GM12878 (cell line): Measurements from ENCODE around the gene RNU5B-1. TPM values are rescaled to one million over a fixed set of nuclear protein-coding genes. Genes with fewer than 3 reads are reported as not detected.

Experiments
- BRCA1 ChIP-seq: IDR thresholded peaks from 2 replicates; pipeline ENCODE4 v1.6.1; 2011; ENCODE audit warnings: low read depth, low read length, improper control_type of control experiment
- CEBPZ ChIP-seq: fragments of 150-350 bp; IDR thresholded peaks from 2 replicates; pipeline ENCODE4 v1.6.1; 2016; ENCODE audit warnings: low read depth, low read length
- DPF2 ChIP-seq: fragments of 450-650 bp; IDR thresholded peaks from 2 replicates; pipeline ENCODE4 v1.6.1; 2017; ENCODE audit warnings: mild to moderate bottlenecking
- HDAC6 ChIP-seq: fragments of 200-600 bp; sonication (generic); IDR thresholded peaks from one replicate; pipeline ENCODE4 v1.8.0; 2017; ENCODE audit warnings: antibody characterized with exemption; ENCODE audit not compliant: unreplicated experiment
- IRF4 ChIP-seq: IDR thresholded peaks from 2 replicates; pipeline ENCODE4 v1.6.1; 2011; ENCODE audit warnings: low read depth, low read length
- MYB ChIP-seq: fragments of 150-350 bp; IDR thresholded peaks from 2 replicates; pipeline ENCODE4 v1.6.1; 2014; ENCODE audit warnings: mild to moderate bottlenecking, low read depth, low read length, borderline replicate concordance
- MYC ChIP-seq: IDR thresholded peaks from 2 replicates; pipeline ENCODE4 v1.6.1; 2011; ENCODE audit warnings: mild to moderate bottlenecking, low read length, moderate library complexity, inconsistent platforms; ENCODE audit not compliant: insufficient read depth, insufficient replicate concordance, insufficient read length, severe bottlenecking
- NFYA ChIP-seq: IDR thresholded peaks from 2 replicates; pipeline ENCODE4 v1.6.1; 2011; ENCODE audit warnings: low read depth, mild to moderate bottlenecking, low read length, improper control_type of control experiment, borderline replicate concordance
- PAX5 ChIP-seq: IDR thresholded peaks from 2 replicates; pipeline ENCODE4 v1.6.1; 2011; ENCODE audit warnings: low read depth, low read length, borderline replicate concordance
- POLR2AphosphoS2 ChIP-seq: IDR thresholded peaks from 2 replicates; pipeline ENCODE4 v1.6.1; 2011; ENCODE audit warnings: low read depth, mild to moderate bottlenecking, low read length, improper control_type of control experiment, moderate library complexity
- POU2F2 ChIP-seq: IDR thresholded peaks from 3 replicates; pipeline ENCODE4 v1.6.1; 2011; ENCODE audit warnings: low read depth, mild to moderate bottlenecking, low read length, borderline replicate concordance
- SMAD1 ChIP-seq: fragments of 450-650 bp; IDR thresholded peaks from 2 replicates; pipeline ENCODE4 v1.6.1; 2018; ENCODE audit warnings: mild to moderate bottlenecking, low read depth; ENCODE audit not compliant: partially characterized antibody
- STAT1 ChIP-seq: fragments of 450-650 bp; conservative IDR thresholded peaks from 2 replicates; pipeline ENCODE4 v1.6.1; 2014; ENCODE audit warnings: antibody characterized with exemption, mild to moderate bottlenecking
- SUPT20H ChIP-seq: IDR thresholded peaks from 2 replicates; pipeline ENCODE4 v1.6.1; 2011; ENCODE audit warnings: low read depth, mild to moderate bottlenecking, low read length, moderate library complexity, borderline replicate concordance; ENCODE audit not compliant: control insufficient read depth
- TCF7 ChIP-seq: IDR thresholded peaks from 2 replicates; pipeline ENCODE4 v1.6.1; 2014; ENCODE audit warnings: antibody characterized with exemption, borderline replicate concordance
- USF1 ChIP-seq: IDR thresholded peaks from 2 replicates; pipeline ENCODE4 v1.6.1; 2011; ENCODE audit warnings: borderline replicate concordance, low read depth, mild to moderate bottlenecking, moderate library complexity, mixed read lengths, low read length; ENCODE audit not compliant: insufficient read depth; ENCODE audit errors: extremely low read length
- ZBTB11 ChIP-seq: fragments of 450-650 bp; formaldehyde crosslinking; IDR thresholded peaks from 2 replicates; pipeline ENCODE4 v1.5.0; 2022; ENCODE audit warnings: mild to moderate bottlenecking, missing genetic modification characterization
- ZNF217 ChIP-seq: fragments of 450-650 bp; IDR thresholded peaks from 2 replicates; pipeline ENCODE4 v1.6.1; 2017; ENCODE audit warnings: antibody characterized with exemption, mild to moderate bottlenecking
- ZNF274 ChIP-seq: IDR thresholded peaks from one replicate; pipeline ENCODE4 v1.8.0; 2011; ENCODE audit not compliant: insufficient read length, insufficient read depth
- polyA plus RNA-seq, 11 experiments: library from polyadenylated mRNA; depleted of rRNA in 4 of 11; unstranded in 6 of 11; stranded (reverse) in 5 of 11; fragments of >200 nt; fragmentation: Nextera tagmentation in 4 of 11; fragmentation: Illumina TruSeq in 1 of 11; extraction: Ambion mirVana in 4 of 11; extraction: Trizol in 1 of 11; gene quantifications; 1 replicate in 1 of 11; 2 replicates in 10 of 11; pipeline versions ENCODE4 v1.2.1 to v1.2.3, GENCODE V29; 2011 to 2016; ENCODE audit warnings: inconsistent platforms in 2 of 11, missing spikeins in 2 of 11, low read depth in 1 of 11
- total RNA-seq, 4 experiments: library from RNA; depleted of rRNA in 3 of 4; stranded (reverse); fragments of >200 nt in 3 of 4; fragmentation: Illumina TruSeq in 1 of 4; extraction: Trizol in 1 of 4; gene quantifications; 2 replicates each; pipeline versions ENCODE4 v1.2.1 to v1.2.3, GENCODE V29; 2013 to 2021
- TF ChIP-seq, protein P1 (sequence below): fragments of 450-650 bp; IDR thresholded peaks from 2 replicates; pipeline ENCODE4 v1.6.1; 2017; ENCODE audit warnings: borderline replicate concordance

The RNU5B-1 gene
- total and polyA plus RNA-seq, 10 of the 15 experiments (the other 5 are each of a cell fraction or from before 2014, with no cell fraction given), result 19.1 TPM; not detected in 9

GRCh38 chr15:65304381-65305149, at the start of gene RNU5B-1 (continued):
- TF ChIP-seq, protein P1, sequence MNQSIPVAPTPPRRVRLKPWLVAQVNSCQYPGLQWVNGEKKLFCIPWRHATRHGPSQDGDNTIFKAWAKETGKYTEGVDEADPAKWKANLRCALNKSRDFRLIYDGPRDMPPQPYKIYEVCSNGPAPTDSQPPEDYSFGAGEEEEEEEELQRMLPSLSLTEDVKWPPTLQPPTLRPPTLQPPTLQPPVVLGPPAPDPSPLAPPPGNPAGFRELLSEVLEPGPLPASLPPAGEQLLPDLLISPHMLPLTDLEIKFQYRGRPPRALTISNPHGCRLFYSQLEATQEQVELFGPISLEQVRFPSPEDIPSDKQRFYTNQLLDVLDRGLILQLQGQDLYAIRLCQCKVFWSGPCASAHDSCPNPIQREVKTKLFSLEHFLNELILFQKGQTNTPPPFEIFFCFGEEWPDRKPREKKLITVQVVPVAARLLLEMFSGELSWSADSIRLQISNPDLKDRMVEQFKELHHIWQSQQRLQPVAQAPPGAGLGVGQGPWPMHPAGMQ, result no peak
- TF ChIP-seq POU2F2, result peak; percentile 99
- TF ChIP-seq DPF2, result peak; percentile 82
- TF ChIP-seq TCF7, result peak; percentile 93
- TF ChIP-seq NFYA, result no peak
- TF ChIP-seq BRCA1, result no peak
- peak; percentile 60 for TF ChIP-seq ZBTB11 (CRISPR knock-in tag)
- TF ChIP-seq ZNF217, result peak; percentile 72; the same call in 1 of the 2 replicates
- peak; percentile 94 for TF ChIP-seq STAT1
- peak; percentile 90 for TF ChIP-seq PAX5
- TF ChIP-seq SMAD1, result peak; percentile 100
- no peak for TF ChIP-seq SUPT20H
- TF ChIP-seq MYB, result peak; percentile 57; the same call in 1 of the 2 replicates
- peak; percentile 98 for TF ChIP-seq HDAC6
- TF ChIP-seq MYC, result no peak
- peak; percentile 47; the same call in 1 of the 2 replicates for TF ChIP-seq IRF4
- TF ChIP-seq ZNF274, result no peak
- no peak for TF ChIP-seq USF1
- TF ChIP-seq CEBPZ, result peak; percentile 36; the same call in 1 of the 2 replicates
- TF ChIP-seq POLR2AphosphoS2, result peak; percentile 100
